Heart left ventricle (tissue), 16 donors: Measurements from ENCODE around the gene SHISA2. TPM values are rescaled to one million over a fixed set of nuclear protein-coding genes. Genes with fewer than 3 reads are reported as not detected.

Source experiments
- ATAC-seq, 4 donors: fragments of 200-7000 bp; cut with Tn5 transposase; one replicate each; pipeline ENCODE4 v1.9.1; 2020 to 2022; ENCODE audit warnings: moderate library complexity in 4 of 4, mild to moderate bottlenecking in 3 of 4, moderate number of reproducible peaks in 1 of 4
- DNase-seq, 5 donors: peaks; one replicate each; pipeline ENCODE4 v3.0.0-alpha.2; 2020
- H3K27ac ChIP-seq, 12 donors: fragments of 200-600 bp; sonication (generic) in 4 of 12; one replicate each; pipeline versions ENCODE4 v1.5.0 to v1.8.0; 2016 to 2022; ENCODE audit warnings: mild to moderate bottlenecking in 2 of 12
- H3K27me3 ChIP-seq, 9 donors: fragments of 200-600 bp; sonication (generic) in 2 of 9; one replicate each; pipeline versions ENCODE4 v1.5.1 to v1.8.0; 2016 to 2022; ENCODE audit warnings: mild to moderate bottlenecking in 3 of 9
- H3K36me3 ChIP-seq, 9 donors: fragments of 200-600 bp; sonication (generic) in 2 of 9; one replicate each; pipeline versions ENCODE4 v1.5.0 to v1.8.0; 2018 to 2022; ENCODE audit warnings: mild to moderate bottlenecking in 2 of 9
- H3K4me1 ChIP-seq, 12 donors: fragments of 200-600 bp; sonication (generic) in 4 of 12; one replicate each; pipeline versions ENCODE4 v1.5.0 to v1.8.0; 2016 to 2022; ENCODE audit warnings: mild to moderate bottlenecking in 3 of 12
- H3K4me3 ChIP-seq, 12 donors: fragments of 200-600 bp; sonication (generic) in 4 of 12; one replicate each; pipeline versions ENCODE4 v1.5.0 to v1.8.0; 2017 to 2022; ENCODE audit warnings: mild to moderate bottlenecking in 9 of 12, moderate library complexity in 4 of 12
- H3K9me3 ChIP-seq, 12 donors: fragments of 200-600 bp; sonication (generic) in 4 of 12; one replicate each; pipeline versions ENCODE4 v1.5.0 to v1.8.0; 2016 to 2022; ENCODE audit warnings: mild to moderate bottlenecking in 1 of 12
- POLR2A ChIP-seq, 2 donors: fragments of 450-650 bp; IDR thresholded peaks; one replicate each; pipeline ENCODE4 v1.6.1; 2017; ENCODE audit warnings: antibody characterized with exemption in 2 of 2, mild to moderate bottlenecking in 2 of 2, moderate library complexity in 2 of 2
- WGBS, 4 donors: extraction: QIAGEN DNeasy Blood & Tissue Kit in 2 of 4; methylation state at CpG; one replicate each; pipeline versions ENCODE4 v1.1.5 to v1.1.7; 2013 to 2018; 5-methylcytosine and 5-hydroxymethylcytosine counted together
- intact Hi-C, 10 donors: fragments of 100-400 bp; cut with DNase I; formaldehyde crosslinking; loops; one replicate each; pipeline versions ENCODE4 v1.11.1 to v1.14.2; 2022
- polyA plus RNA-seq, 2 donors: library from polyadenylated mRNA; stranded (reverse); fragments of 200-250 nt; gene quantifications; one replicate each; pipeline ENCODE4 v1.2.3, GENCODE V29; 2013
- total RNA-seq, 9 donors: library from RNA; depleted of rRNA in 2 of 9; stranded (reverse); fragments of >200 nt in 2 of 9; fragmentation: NEBNext Ultra II Directional in 3 of 9; extraction: Animal tissue kit (Norgen Biotek cat#: 25700) in 3 of 9; gene quantifications; one replicate each; pipeline versions ENCODE4 v1.1.0 to v1.2.4, GENCODE V29; 2016 to 2023
- TF ChIP-seq, protein P1 (sequence below), 12 donors: fragments of 200-600 bp; sonication (generic) in 4 of 12; IDR thresholded peaks; one replicate each; pipeline versions ENCODE4 v1.5.0 to v1.8.0; 2018 to 2022; ENCODE audit warnings: antibody characterized with exemption in 12 of 12, mild to moderate bottlenecking in 5 of 12
- donor health status: ischemic (EF 13 %, LVEDD 7.1; RV severe dilation, severe dysfunction).
- donor health status: healthy with polysubstance abuse.
- donor health status: DM: no; HTN: yes; CAD: no.
- donor health status: DM: no; HTN: no; CAD: no.
- donor health status: ischemic (EF 25% LVEDD 6.9; RV normal size, moderate dysfunction).
- donor health status: ischemic (EF 25% LVEDD 5.7; RV mildly dilated, moderate dysfunction).
- donor health status: healthy.
- donor health status: DM: yes; HTN: yes; CAD: no.
- donor health status: ischemic (EF 35%, LVEDD 5.7; RV mildly dilated, moderate dysfunction).
- donor health status: nonischemic (EF 11% LVEDD 7.7; RV severe dilation, severe dysfunction).
- donor health status: DM: yes; HTN: yes; CAD: no.
- donor health status: PGD.
- donor health status: ischemic (EF 29% LVEDD 5.4; RV normal size, mild dysfunction).
- donor health status: nonischemic (EF 23%, LVEDD 6.1; RV moderate dilation, normal function).

Gene SHISA2
- total and polyA plus RNA-seq, 11 donors = 0.08 to 0.72 (median 0.12) TPM; not detected in 1

GRCh38 chr13:26007261-26008125 is 44.3 kb downstream of the SHISA2 start:
- no peak for DNase-seq

More at GRCh38 chr13:26007261-26008125, 44.3 kb downstream of the SHISA2 start:
- H3K9me3 ChIP-seq = peaks cover 0 to 34% (median 7%) of the 10 kb centered on the region in 12 donors
- intact Hi-C loops = no loop called here
- H3K27ac ChIP-seq = no peak overlapping the region
- WGBS, 4 donors = 35 to 82% (median 69%) methylated on average over 1 of the region's 1 CpG
- no peak for ATAC-seq
- H3K36me3 ChIP-seq = no peaks in the 10 kb centered on the region
- TF ChIP-seq POLR2A (IDR thresholded peaks at IDR 0.05) = no peak
- TF ChIP-seq, protein P1, sequence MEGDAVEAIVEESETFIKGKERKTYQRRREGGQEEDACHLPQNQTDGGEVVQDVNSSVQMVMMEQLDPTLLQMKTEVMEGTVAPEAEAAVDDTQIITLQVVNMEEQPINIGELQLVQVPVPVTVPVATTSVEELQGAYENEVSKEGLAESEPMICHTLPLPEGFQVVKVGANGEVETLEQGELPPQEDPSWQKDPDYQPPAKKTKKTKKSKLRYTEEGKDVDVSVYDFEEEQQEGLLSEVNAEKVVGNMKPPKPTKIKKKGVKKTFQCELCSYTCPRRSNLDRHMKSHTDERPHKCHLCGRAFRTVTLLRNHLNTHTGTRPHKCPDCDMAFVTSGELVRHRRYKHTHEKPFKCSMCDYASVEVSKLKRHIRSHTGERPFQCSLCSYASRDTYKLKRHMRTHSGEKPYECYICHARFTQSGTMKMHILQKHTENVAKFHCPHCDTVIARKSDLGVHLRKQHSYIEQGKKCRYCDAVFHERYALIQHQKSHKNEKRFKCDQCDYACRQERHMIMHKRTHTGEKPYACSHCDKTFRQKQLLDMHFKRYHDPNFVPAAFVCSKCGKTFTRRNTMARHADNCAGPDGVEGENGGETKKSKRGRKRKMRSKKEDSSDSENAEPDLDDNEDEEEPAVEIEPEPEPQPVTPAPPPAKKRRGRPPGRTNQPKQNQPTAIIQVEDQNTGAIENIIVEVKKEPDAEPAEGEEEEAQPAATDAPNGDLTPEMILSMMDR (IDR thresholded peaks at IDR 0.05) = no peak
- peaks cover 0 to 6% (median 0%) of the 10 kb centered on the region in 12 donors for H3K4me1 ChIP-seq
- peaks cover 0 to 10% (median 2%) of the 10 kb centered on the region in 9 donors for H3K27me3 ChIP-seq
- no peak overlapping the region for H3K4me3 ChIP-seq

Other genes starting within 250 kb of the SHISA2 start
- gene RNF6, start 170.3 kb upstream of the SHISA2 start, total RNA-seq = 10 to 100 TPM; 13.9 to 38.2 (median 23.8) TPM
- 10 to 100 TPM in 1 of 2 donors, 1 to 10 TPM in 1; 8.6 to 33.5 TPM for gene RNF6, start 170.3 kb upstream of the SHISA2 start, polyA plus RNA-seq
- gene CDK8, start 202.1 kb upstream of the SHISA2 start, total RNA-seq = 10 to 100 TPM in 4 of 9 donors, 1 to 10 TPM in 5; 8.4 to 11.6 (median 9.9) TPM
- 10 to 100 TPM in 1 of 2 donors, 1 to 10 TPM in 1; 5.3 to 12.4 TPM for gene CDK8, start 202.1 kb upstream of the SHISA2 start, polyA plus RNA-seq